ENCODE measurements around the gene NCAPG2.

DNA sequence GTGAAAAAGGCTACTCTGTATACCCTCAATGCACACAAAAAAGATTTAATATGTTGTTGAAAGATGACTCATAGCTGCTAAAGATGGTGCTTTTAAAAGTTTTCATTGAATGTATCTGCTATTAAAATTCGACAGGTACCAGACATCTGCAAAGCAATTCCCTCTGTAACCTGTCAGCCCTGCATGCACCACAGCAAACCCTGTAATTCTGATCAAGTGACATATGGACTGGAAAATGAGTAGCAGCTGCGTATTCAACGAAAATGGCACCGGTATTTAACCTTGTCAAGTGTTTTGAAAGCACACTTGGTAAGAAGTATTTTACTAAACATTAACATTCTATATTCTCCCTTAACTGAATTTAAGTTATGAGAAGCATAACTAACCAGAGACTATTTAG lies 58.8 kb downstream of the NCAPG2 start:
- TF ChIP-seq, protein P1, sequence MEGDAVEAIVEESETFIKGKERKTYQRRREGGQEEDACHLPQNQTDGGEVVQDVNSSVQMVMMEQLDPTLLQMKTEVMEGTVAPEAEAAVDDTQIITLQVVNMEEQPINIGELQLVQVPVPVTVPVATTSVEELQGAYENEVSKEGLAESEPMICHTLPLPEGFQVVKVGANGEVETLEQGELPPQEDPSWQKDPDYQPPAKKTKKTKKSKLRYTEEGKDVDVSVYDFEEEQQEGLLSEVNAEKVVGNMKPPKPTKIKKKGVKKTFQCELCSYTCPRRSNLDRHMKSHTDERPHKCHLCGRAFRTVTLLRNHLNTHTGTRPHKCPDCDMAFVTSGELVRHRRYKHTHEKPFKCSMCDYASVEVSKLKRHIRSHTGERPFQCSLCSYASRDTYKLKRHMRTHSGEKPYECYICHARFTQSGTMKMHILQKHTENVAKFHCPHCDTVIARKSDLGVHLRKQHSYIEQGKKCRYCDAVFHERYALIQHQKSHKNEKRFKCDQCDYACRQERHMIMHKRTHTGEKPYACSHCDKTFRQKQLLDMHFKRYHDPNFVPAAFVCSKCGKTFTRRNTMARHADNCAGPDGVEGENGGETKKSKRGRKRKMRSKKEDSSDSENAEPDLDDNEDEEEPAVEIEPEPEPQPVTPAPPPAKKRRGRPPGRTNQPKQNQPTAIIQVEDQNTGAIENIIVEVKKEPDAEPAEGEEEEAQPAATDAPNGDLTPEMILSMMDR (IDR thresholded peaks at IDR 0.05; ENCODE audit: borderline replicate concordance, extremely low read depth, low read length, poor library complexity, severe bottlenecking), result no peak
- TF ChIP-seq EZH2 (IDR thresholded peaks at IDR 0.05; ENCODE audit: borderline replicate concordance, low read depth, low read length, severe bottlenecking), result no peak
